Right cardiac atrium (tissue), 5 donors: ENCODE data around the gene CFAP92. TPM values are rescaled to one million over a fixed set of nuclear protein-coding genes. Genes with fewer than 3 reads are reported as not detected.

ENCODE experiments used
- ATAC-seq, 2 donors: fragments of 200-7000 bp; cut with Tn5 transposase; one replicate each; pipeline versions ENCODE4 v1.8.0 to v1.9.1; 2020; ENCODE audit warnings: moderate library complexity in 2 of 2, mild to moderate bottlenecking in 1 of 2
- DNase-seq, 3 donors: peaks; one replicate each; pipeline ENCODE4 v3.0.0-alpha.2; 2020
- H3K27ac ChIP-seq: one replicate; pipeline ENCODE4 v1.5.1; 2013; ENCODE audit warnings: mild to moderate bottlenecking, low read length, control low read depth, moderate library complexity
- H3K27me3 ChIP-seq: one replicate; pipeline ENCODE4 v1.6.1; 2013; ENCODE audit not compliant: control insufficient read depth, insufficient read depth
- H3K4me1 ChIP-seq: one replicate; pipeline ENCODE4 v1.6.1; 2013; ENCODE audit warnings: low read length; ENCODE audit not compliant: control insufficient read depth, insufficient read depth
- H3K4me3 ChIP-seq: one replicate; pipeline ENCODE4 v1.5.1; 2013; ENCODE audit warnings: low read length, control low read depth
- H3K9me3 ChIP-seq: one replicate; pipeline ENCODE4 v1.6.1; 2013; ENCODE audit warnings: low read length; ENCODE audit not compliant: control insufficient read depth
- WGBS: extraction: QIAGEN DNeasy Blood & Tissue Kit; methylation state at CpG from one replicate; pipeline ENCODE4 v1.1.7; 2013; 5-methylcytosine and 5-hydroxymethylcytosine counted together
- intact Hi-C, 4 donors: fragments of 100-400 bp; cut with DNase I; formaldehyde crosslinking; loops; one replicate each; pipeline versions ENCODE4 v1.11.0 to v1.14.0; 2022 to 2023
- polyA plus RNA-seq: library from polyadenylated mRNA; stranded (reverse); fragments of 200-250 nt; gene quantifications from one replicate; pipeline ENCODE4 v1.2.3, GENCODE V29; 2013
- total RNA-seq, 4 donors: library from RNA; stranded (reverse); fragmentation: NEBNext Ultra II Directional; extraction: Animal tissue kit (Norgen Biotek cat#: 25700); gene quantifications; one replicate each; pipeline ENCODE4 v1.2.1, GENCODE V29; 2021
- donor health status: healthy with polysubstance abuse.
- donor health status: DM: no; HTN: yes; CAD: no.
- donor health status: DM: no; HTN: no; CAD: no.
- donor health status: DM: no; HTN: yes; CAD: no; lungs with severe emphysema.
- donor health status: DM: yes; HTN: yes; CAD: no.

Gene CFAP92
- total and polyA plus RNA-seq, 5 donors, result 0.06 to 1.0 (median 0.63) TPM

DNA sequence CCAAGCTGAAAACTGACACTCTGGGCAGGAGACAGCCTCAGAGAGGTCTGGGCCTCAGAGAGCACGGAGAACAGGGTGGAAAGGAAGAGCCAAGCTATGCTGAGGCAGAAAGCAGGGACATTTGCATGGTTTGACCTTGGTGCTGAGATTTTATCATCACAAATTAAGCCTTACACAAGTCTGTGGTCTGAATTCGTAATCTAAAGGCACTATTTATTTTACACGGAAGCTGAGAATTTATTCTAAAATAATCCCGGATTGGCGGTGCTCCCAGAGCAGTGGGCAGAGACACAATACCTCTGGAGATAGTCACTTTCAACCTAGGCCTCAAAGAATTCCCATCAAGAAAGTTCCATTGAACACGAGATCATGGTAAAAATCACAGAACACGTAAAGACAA, 47.5 kb downstream of the CFAP92 start:
- intact Hi-C loops, result no loop called here
- ATAC-seq (no peak), DNase-seq (no peak)
- Histone ChIP-seq H3K4me1 (no peaks in the 10 kb centered on the region), H3K27ac (no peak overlapping the region), H3K27me3 (no peaks in the 10 kb centered on the region), H3K9me3 (no peaks in the 10 kb centered on the region), H3K4me3 (no peak overlapping the region)
- WGBS, result 66% methylated on average over 7 of the region's 7 CpGs

DNA sequence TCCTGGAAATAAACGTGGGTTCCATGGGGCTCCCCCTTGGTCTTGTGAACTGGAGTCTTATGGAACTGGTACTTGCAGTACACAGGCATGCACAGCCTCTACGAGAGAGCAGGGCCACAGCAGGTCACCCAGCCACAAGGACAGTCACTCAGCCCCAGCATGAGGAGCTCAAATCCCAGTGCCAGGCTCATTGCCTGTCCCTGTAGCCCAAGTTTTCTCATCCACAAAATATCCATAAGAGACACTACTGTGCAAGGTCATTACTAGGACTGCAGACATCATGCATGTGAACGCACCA, 48.0 kb downstream of the CFAP92 start:
- ATAC-seq (no peak), DNase-seq (no peak)
- intact Hi-C loops, result no loop called here
- H3K4me1 ChIP-seq, result no peaks in the 10 kb centered on the region
- no peaks in the 10 kb centered on the region for H3K27me3 ChIP-seq
- H3K27ac ChIP-seq, result no peak overlapping the region
- H3K9me3 ChIP-seq, result no peaks in the 10 kb centered on the region
- WGBS, result 74% methylated on average over 3 of the region's 3 CpGs
- H3K4me3 ChIP-seq, result no peak overlapping the region

- Histone ChIP-seq H3K27ac (no peak overlapping the region), H3K4me3 (no peak overlapping the region), H3K4me1 (no peaks in the 10 kb centered on the region), H3K27me3 (no peaks in the 10 kb centered on the region), H3K9me3 (no peaks in the 10 kb centered on the region)
- ATAC-seq (no peak), DNase-seq (no peak)
- intact Hi-C loops, result no loop called here
- WGBS, result 88% methylated on average over 21 of the region's 21 CpGs
Measured at GRCh38 chr3:128945041-128945877, 48.6 kb downstream of the CFAP92 start.

DNA sequence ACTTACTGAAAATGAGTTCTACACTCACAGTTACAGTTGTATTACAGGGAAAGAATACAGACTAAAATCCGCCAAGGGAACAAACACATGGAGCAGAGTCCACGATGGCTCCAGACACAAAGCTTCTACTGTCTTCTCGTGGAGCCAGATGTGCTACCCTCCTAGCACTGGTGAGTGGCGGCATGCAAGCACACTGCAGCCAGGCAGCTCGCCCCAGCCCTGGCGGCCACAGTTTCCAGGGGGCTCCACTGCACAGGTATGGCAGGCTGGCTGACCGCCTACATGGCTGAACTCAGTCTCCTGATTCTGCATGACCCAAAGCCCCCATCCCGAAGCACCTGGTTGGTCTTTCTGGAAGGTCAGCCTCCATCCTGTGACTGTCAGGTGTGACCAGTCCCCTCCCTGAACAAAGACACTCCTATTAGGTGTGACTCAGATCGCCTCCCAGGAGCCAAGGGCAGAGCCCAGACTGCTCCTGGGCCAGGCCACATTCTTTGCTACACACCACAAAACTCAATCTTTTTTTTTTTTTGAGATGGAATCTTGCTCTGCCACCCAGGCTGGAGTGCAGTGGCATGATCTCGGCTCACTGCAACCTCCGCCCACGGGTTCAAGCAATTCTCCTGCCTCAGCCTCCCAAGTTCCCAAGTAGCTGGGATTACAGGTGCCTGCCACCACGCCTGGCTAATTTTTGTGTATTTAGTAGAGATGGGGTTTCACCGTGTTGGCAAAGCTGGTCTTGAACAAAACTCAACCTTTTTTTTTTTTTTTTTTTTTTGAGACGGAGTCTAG, 51.5 kb downstream of the CFAP92 start:
- intact Hi-C loops, result no loop called here
- no peak overlapping the region for H3K27ac ChIP-seq
- no peak for ATAC-seq
- 84% methylated on average over 15 of the region's 15 CpGs for WGBS
- no peaks in the 10 kb centered on the region for H3K27me3 ChIP-seq
- H3K4me1 ChIP-seq, result no peaks in the 10 kb centered on the region
- no peak overlapping the region for H3K4me3 ChIP-seq
- DNase-seq, result no peak
- H3K9me3 ChIP-seq, result no peaks in the 10 kb centered on the region

DNA sequence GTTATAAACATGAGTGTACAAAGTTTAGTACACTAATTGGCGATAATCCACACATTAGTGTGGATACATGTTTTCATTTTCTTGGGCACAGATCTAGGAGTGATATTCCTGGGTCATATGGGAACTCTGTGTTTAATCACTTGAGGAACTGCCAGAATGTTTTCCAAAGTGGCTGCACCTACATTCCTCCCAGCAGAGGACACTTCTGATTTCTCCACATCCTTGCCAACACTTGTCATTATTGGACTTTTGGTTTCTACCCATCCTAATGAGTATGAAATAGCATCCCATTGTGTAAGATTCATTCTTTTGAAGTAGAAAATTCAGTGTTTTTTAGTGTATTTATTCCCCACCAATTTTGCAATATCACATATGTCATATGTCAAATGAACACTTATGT, 53.6 kb downstream of the CFAP92 start:
- no peak overlapping the region for H3K27ac ChIP-seq
- ATAC-seq, result no peak
- no peak overlapping the region for H3K4me3 ChIP-seq
- DNase-seq, result no peak
- H3K27me3 ChIP-seq, result no peaks in the 10 kb centered on the region
- H3K9me3 ChIP-seq, result no peaks in the 10 kb centered on the region
- WGBS, result 94% methylated on average over 1 of the region's 1 CpG
- H3K4me1 ChIP-seq, result no peaks in the 10 kb centered on the region
- intact Hi-C loops, result no loop called here

DNA sequence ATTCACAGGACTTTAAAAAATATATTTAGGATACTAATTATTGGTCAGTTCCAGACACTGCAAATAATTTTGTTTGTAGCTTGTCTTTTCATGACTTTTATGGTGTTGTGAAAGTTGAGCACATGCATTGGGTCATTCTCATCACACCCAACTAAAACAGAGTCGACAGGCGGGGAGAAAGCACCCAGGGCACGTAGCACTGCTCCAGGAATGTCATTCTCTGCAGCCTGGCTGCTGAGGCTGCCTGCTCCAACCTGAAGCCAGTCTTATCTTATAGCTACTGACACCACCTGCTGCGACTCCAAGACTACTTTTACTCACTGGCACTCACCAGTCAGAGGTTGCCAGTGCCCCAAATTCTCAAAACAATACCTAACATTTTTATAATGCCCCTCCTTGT, 57.5 kb downstream of the CFAP92 start:
- Histone ChIP-seq H3K9me3 (no peaks in the 10 kb centered on the region), H3K27ac (no peak overlapping the region), H3K4me3 (no peak overlapping the region), H3K4me1 (no peaks in the 10 kb centered on the region), H3K27me3 (no peaks in the 10 kb centered on the region)
- no peak for ATAC-seq
- DNase-seq, result no peak
- intact Hi-C loops, result no loop called here
- 50% methylated on average over 4 of the region's 4 CpGs for WGBS

DNA sequence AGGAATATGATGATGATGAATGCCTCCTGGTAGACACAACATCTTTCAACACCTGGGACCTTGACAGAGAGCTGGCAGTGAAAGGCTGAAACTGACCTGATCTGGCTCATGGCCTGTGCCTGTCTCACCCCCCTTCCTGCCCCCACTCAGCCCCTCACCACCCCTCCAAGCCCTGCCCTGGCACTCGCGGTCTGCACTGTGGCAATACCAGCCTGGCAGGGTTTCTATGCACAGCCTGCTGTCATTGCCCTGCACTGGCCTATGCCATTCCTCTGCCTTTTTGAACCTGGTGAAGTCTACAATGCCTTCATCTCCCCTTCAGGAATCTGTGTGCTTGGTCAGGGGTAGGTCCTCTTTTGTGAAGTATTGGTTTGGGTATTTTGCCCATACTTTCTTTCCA, 58.0 kb downstream of the CFAP92 start:
- intact Hi-C loops, result no loop called here
- ATAC-seq (no peak), DNase-seq (no peak)
- Histone ChIP-seq H3K4me3 (no peak overlapping the region), H3K27ac (no peak overlapping the region), H3K4me1 (no peaks in the 10 kb centered on the region), H3K27me3 (no peaks in the 10 kb centered on the region), H3K9me3 (no peaks in the 10 kb centered on the region)
- 80% methylated on average over 2 of the region's 2 CpGs for WGBS

DNA sequence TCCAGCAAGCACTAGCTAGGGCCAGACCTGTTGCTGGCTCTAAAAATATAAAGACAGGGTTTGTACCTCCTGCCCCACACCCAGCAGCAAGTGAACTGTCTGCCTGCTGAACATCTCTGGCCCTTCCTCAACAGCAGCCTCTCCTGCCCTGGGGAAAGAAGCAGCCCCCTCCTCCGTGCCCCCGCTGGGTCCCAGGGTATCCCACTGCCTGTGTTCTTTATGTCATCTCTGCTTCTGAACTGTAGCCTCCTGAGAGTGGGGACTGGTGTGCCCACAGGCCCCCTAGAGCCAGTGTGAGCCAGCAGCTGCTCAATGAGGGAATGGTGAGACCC, 60.0 kb downstream of the CFAP92 start:
- 91% methylated on average over 2 of the region's 2 CpGs for whole genome bisulfite sequencing
- Histone ChIP-seq H3K27me3 (no peaks in the 10 kb centered on the region), H3K9me3 (no peaks in the 10 kb centered on the region), H3K4me1 (no peaks in the 10 kb centered on the region), H3K4me3 (no peak overlapping the region), H3K27ac (no peak overlapping the region)
- intact Hi-C loops, result no loop called here
- DNase-seq, result no peak
- peak in 1 of 2 donors; percentile 19 for ATAC-seq

GRCh38 chr3:128933213-128933921, 60.5 kb downstream of the CFAP92 start:
- WGBS, result 68% methylated on average over 9 of the region's 9 CpGs
- Histone ChIP-seq H3K9me3 (no peaks in the 10 kb centered on the region), H3K27me3 (no peaks in the 10 kb centered on the region), H3K4me1 (no peaks in the 10 kb centered on the region), H3K4me3 (no peak overlapping the region), H3K27ac (no peak overlapping the region)
- ATAC-seq (peak in 1 of 2 donors; percentile 31), DNase-seq (no peak)
- intact Hi-C loops, result no loop called here

DNA sequence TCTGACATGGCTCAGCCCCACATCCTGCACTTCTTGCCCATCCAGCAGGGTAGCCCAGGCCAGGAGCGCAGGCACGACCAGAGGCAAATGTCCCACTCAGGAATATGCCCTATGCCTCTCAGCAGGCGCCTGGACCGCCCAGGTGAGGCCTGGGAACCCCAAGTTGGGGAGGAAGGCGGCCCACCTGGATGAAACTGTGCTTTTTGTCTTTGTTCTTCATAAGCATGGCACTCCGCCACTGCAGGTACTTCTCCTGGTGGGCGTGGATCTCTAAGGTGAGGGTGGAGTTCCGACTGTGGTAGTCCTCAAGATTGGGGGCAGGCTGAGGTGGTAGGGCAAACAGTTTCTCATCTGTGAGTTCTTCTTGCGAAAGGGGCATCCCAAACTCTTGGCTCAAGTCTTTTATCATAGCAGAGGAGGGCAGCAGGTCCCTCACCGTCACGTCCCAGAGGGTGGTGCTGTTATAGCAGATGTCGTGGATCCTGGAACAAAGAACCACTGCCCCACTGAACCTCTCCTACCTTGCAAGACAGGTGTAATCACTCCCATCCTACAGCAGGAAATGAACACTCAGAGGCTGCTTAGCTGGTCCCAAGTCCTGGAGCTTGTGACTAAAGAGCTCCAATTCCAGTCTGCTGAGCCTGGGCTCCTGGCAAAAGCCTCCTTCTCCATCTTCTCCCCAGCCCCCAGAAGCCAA, 61.2 kb downstream of the CFAP92 start:
- Histone ChIP-seq H3K9me3 (no peaks in the 10 kb centered on the region), H3K27me3 (no peaks in the 10 kb centered on the region), H3K4me1 (no peaks in the 10 kb centered on the region), H3K4me3 (no peak overlapping the region), H3K27ac (no peak overlapping the region)
- 78% methylated on average over 12 of the region's 12 CpGs for WGBS
- ATAC-seq (no peak), DNase-seq (no peak)
- intact Hi-C loops, result no loop called here

- Histone ChIP-seq H3K27ac (no peak overlapping the region), H3K4me1 (no peaks in the 10 kb centered on the region), H3K9me3 (no peaks in the 10 kb centered on the region), H3K27me3 (no peaks in the 10 kb centered on the region), H3K4me3 (no peak overlapping the region)
- intact Hi-C loops, result no loop called here
- WGBS, result 85% methylated on average over 10 of the region's 10 CpGs
- DNase-seq (no peak), ATAC-seq (no peak)
Measured at GRCh38 chr3:128931046-128931445, 62.8 kb downstream of the CFAP92 start.
